Peyer's patch (tissue), 4 donors: ENCODE data around the gene PLCL1. TPM values are rescaled to one million over a fixed set of nuclear protein-coding genes. Genes with fewer than 3 reads are reported as not detected.

Experiments
- DNase-seq, 3 donors: peaks; one replicate each; pipeline ENCODE4 v3.0.0-alpha.2; 2017 to 2019
- H3K27ac ChIP-seq, 4 donors: fragments of 200-600 bp; sonication (generic); one replicate each; pipeline ENCODE4 v1.5.1; 2016 to 2019
- H3K27me3 ChIP-seq, 2 donors: fragments of 200-600 bp; sonication (generic); one replicate each; pipeline ENCODE4 v1.5.1; 2019
- H3K36me3 ChIP-seq, 3 donors: fragments of 200-600 bp; sonication (generic); one replicate each; pipeline ENCODE4 v1.5.1; 2016 to 2019
- H3K4me1 ChIP-seq, 4 donors: fragments of 200-600 bp; sonication (generic); one replicate each; pipeline ENCODE4 v1.5.1; 2016 to 2019
- H3K4me3 ChIP-seq, 4 donors: fragments of 200-600 bp; sonication (generic); 1 replicate in 3 of 4; 2 replicates in 1 of 4; pipeline ENCODE4 v1.5.1; 2016 to 2019; ENCODE audit warnings: mild to moderate bottlenecking in 1 of 4
- H3K9me3 ChIP-seq, 4 donors: fragments of 200-600 bp; sonication (generic); one replicate each; pipeline ENCODE4 v1.5.1; 2016 to 2019; ENCODE audit warnings: mild to moderate bottlenecking in 1 of 4
- POLR2A ChIP-seq, 2 donors: fragments of 450-650 bp; IDR thresholded peaks; one replicate each; pipeline ENCODE4 v1.5.1; 2017; ENCODE audit warnings: antibody characterized with exemption in 2 of 2, mild to moderate bottlenecking in 2 of 2, moderate library complexity in 2 of 2
- total RNA-seq, 4 donors: library from RNA; depleted of rRNA; stranded (reverse); fragments of >200 nt; gene quantifications; one replicate each; pipeline ENCODE4 v1.1.0, GENCODE V29; 2016
- TF ChIP-seq, protein P1 (sequence below), 6 experiments: fragments of 450-650 bp in 4 of 6; fragments of 200-600 bp in 2 of 6; sonication (generic) in 1 of 6; IDR thresholded peaks; one replicate each; pipeline ENCODE4 v1.5.1; 2017 to 2019; ENCODE audit warnings: antibody characterized with exemption in 6 of 6, mild to moderate bottlenecking in 3 of 6, moderate library complexity in 1 of 6

The PLCL1 gene
- total RNA-seq, 4 donors from 2014 or later, result 1.9 to 5.8 (median 2.8) TPM; not detected in 1

DNA sequence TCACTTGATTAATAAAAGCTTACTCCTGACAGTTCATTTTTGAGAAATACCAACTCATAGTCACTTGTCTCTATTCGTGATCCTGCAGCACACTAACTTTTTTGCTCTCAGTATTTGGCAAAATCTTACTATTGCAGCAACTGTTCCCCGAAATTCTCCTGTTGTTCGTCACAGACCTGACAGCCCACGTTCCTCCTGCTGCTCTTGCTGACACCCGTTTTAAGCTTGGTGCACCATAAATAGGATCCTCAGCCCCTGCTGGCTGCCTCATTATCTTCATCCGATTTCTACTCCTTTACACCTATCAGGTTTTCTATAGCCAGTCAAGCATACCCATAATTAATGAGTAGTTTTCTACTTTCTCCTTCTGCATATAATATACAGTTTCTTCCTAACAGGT is 368.8 kb downstream of the PLCL1 start:
- no peak for DNase-seq
- H3K27ac ChIP-seq, result no peak overlapping the region
- no peak overlapping the region for H3K4me3 ChIP-seq
- H3K4me1 ChIP-seq, result no peaks in the 10 kb centered on the region
- TF ChIP-seq, protein P1, sequence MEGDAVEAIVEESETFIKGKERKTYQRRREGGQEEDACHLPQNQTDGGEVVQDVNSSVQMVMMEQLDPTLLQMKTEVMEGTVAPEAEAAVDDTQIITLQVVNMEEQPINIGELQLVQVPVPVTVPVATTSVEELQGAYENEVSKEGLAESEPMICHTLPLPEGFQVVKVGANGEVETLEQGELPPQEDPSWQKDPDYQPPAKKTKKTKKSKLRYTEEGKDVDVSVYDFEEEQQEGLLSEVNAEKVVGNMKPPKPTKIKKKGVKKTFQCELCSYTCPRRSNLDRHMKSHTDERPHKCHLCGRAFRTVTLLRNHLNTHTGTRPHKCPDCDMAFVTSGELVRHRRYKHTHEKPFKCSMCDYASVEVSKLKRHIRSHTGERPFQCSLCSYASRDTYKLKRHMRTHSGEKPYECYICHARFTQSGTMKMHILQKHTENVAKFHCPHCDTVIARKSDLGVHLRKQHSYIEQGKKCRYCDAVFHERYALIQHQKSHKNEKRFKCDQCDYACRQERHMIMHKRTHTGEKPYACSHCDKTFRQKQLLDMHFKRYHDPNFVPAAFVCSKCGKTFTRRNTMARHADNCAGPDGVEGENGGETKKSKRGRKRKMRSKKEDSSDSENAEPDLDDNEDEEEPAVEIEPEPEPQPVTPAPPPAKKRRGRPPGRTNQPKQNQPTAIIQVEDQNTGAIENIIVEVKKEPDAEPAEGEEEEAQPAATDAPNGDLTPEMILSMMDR (IDR thresholded peaks at IDR 0.05), result no peak
- no peak for TF ChIP-seq POLR2A (IDR thresholded peaks at IDR 0.05)
- no peaks in the 10 kb centered on the region for H3K27me3 ChIP-seq
- no peaks in the 10 kb centered on the region for H3K9me3 ChIP-seq
- no peaks in the 10 kb centered on the region for H3K36me3 ChIP-seq

DNA sequence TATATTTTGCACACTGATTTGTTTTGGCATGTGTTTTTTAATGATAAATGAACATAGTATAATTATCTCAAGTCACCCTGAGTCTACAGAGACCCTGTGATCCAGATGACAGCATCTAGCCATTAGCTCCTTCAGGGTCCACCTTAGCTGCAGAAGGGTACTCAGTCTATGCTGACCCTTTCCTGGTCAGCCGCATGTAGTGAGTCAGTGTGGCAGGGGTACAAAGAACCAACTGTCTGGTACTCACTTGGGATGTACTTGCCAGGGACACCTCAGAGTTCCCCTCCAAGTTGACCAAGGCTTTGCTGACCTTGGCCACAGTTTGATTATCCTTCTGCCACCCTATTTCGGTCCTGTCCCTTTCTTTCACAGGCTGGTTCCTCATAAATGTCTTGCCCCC is 369.5 kb downstream of the PLCL1 start:
- Histone ChIP-seq H3K4me3 (no peak overlapping the region), H3K27me3 (no peaks in the 10 kb centered on the region), H3K9me3 (no peaks in the 10 kb centered on the region), H3K27ac (no peak overlapping the region), H3K4me1 (no peaks in the 10 kb centered on the region), H3K36me3 (no peaks in the 10 kb centered on the region)
- no peak for TF ChIP-seq POLR2A (IDR thresholded peaks at IDR 0.05)
- TF ChIP-seq, protein P1 (IDR thresholded peaks at IDR 0.05), result no peak
- no peak for DNase-seq

DNA sequence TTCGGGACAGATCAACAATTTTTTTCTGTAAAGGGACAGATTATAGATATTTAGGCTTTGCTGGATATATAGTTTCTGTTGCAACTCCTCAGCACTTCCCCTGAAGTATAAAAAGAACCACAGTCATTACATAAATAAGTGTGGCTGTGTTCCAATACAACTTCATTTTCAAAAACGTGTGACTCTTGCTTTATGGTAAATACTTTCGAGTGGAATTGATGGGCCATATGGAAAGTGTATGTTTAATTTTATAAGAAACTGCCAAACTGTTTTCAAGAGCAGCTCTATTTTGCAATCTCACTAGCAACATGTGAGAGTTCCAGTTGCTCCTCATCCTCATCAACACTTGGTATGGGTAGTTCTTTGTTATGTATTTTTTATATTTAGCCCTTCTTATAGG is 370.9 kb downstream of the PLCL1 start:
- Histone ChIP-seq H3K27me3 (no peaks in the 10 kb centered on the region), H3K9me3 (no peaks in the 10 kb centered on the region), H3K36me3 (no peaks in the 10 kb centered on the region), H3K27ac (no peak overlapping the region), H3K4me3 (no peak overlapping the region), H3K4me1 (no peaks in the 10 kb centered on the region)
- TF ChIP-seq, protein P1 (IDR thresholded peaks at IDR 0.05), result no peak
- no peak for TF ChIP-seq POLR2A (IDR thresholded peaks at IDR 0.05)
- no peak for DNase-seq

DNA sequence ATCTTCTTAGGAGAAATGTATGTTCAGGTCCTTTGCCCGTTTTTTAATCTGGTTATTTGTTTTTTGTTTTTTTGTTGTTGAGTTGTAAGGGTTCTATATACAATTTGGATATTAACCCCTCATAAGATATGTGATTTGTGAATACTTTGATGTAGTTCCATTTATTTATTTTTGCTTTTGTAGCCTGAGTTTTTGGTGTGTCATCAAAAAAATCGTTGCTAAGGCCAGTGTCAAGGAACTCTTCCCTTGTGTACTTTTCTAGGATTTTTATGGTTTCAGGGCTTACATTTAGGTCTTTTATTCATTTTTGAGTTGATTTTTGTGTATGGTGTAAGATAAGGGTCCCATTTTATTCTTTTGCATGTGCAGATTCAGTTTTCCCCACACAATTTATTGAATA is 372.6 kb downstream of the PLCL1 start:
- Histone ChIP-seq H3K4me1 (no peaks in the 10 kb centered on the region), H3K27ac (no peak overlapping the region), H3K36me3 (no peaks in the 10 kb centered on the region), H3K4me3 (no peak overlapping the region), H3K9me3 (no peaks in the 10 kb centered on the region), H3K27me3 (no peaks in the 10 kb centered on the region)
- DNase-seq, result no peak
- TF ChIP-seq, protein P1 (IDR thresholded peaks at IDR 0.05), result no peak
- TF ChIP-seq POLR2A (IDR thresholded peaks at IDR 0.05), result no peak

DNA sequence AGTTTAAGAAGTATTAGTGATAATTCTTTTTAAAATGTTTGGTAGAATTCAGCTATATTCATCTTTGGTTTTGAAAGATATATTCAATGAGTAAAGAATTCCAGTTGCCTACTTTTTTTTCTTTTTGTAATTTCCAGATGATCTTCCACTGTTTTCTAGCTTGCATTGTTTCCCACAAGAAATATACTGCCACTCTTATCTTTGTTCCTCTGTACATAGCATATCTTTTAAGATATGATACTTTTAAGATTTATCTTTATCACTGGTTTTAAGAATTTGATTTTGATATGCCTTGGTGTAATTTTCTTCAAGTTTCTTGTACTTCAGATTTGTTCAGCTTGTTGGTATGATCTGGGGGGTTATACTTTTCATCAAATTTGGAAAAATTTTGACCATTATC is 374.4 kb downstream of the PLCL1 start:
- Histone ChIP-seq H3K4me1 (no peaks in the 10 kb centered on the region), H3K27ac (no peak overlapping the region), H3K4me3 (no peak overlapping the region), H3K36me3 (no peaks in the 10 kb centered on the region), H3K27me3 (no peaks in the 10 kb centered on the region), H3K9me3 (no peaks in the 10 kb centered on the region)
- no peak for DNase-seq
- TF ChIP-seq, protein P1 (IDR thresholded peaks at IDR 0.05), result no peak
- TF ChIP-seq POLR2A (IDR thresholded peaks at IDR 0.05), result no peak

DNA sequence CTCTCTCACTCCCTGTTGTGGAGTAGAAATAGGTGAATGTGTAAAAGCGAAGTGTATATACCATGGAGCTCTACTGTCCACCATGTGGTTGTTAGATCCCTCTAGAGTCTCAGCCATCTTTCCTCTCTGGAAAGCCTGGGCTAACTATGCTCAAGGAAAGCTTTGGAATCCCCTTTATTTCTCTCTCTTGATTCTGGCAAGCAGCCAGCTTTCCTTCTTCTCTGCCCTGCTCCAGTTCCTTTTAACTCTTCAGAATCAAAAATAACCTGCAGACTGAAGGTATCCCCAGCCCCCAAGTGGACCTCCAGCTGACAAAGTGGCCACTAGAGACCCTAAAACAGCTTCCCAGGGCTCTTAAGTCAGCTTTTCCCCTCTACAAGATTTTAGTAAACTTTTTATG is 381.9 kb downstream of the PLCL1 start:
- H3K27ac ChIP-seq, result no peak overlapping the region
- no peaks in the 10 kb centered on the region for H3K4me1 ChIP-seq
- H3K9me3 ChIP-seq, result no peaks in the 10 kb centered on the region
- TF ChIP-seq, protein P1 (IDR thresholded peaks at IDR 0.05), result no peak
- TF ChIP-seq POLR2A (IDR thresholded peaks at IDR 0.05), result no peak
- H3K27me3 ChIP-seq, result no peaks in the 10 kb centered on the region
- no peak overlapping the region for H3K4me3 ChIP-seq
- H3K36me3 ChIP-seq, result no peaks in the 10 kb centered on the region
- no peak for DNase-seq
